HG03060 (cell line): ENCODE data around the gene DOK7.

Experiments
- ATAC-seq: cut with Tn5 transposase; IDR thresholded peaks from one replicate; pipeline ENCODE4 v1.9.1; 2021; ENCODE audit warnings: low read depth, moderate number of reproducible peaks; ENCODE audit not compliant: unreplicated experiment

Gene DOK7

DNA sequence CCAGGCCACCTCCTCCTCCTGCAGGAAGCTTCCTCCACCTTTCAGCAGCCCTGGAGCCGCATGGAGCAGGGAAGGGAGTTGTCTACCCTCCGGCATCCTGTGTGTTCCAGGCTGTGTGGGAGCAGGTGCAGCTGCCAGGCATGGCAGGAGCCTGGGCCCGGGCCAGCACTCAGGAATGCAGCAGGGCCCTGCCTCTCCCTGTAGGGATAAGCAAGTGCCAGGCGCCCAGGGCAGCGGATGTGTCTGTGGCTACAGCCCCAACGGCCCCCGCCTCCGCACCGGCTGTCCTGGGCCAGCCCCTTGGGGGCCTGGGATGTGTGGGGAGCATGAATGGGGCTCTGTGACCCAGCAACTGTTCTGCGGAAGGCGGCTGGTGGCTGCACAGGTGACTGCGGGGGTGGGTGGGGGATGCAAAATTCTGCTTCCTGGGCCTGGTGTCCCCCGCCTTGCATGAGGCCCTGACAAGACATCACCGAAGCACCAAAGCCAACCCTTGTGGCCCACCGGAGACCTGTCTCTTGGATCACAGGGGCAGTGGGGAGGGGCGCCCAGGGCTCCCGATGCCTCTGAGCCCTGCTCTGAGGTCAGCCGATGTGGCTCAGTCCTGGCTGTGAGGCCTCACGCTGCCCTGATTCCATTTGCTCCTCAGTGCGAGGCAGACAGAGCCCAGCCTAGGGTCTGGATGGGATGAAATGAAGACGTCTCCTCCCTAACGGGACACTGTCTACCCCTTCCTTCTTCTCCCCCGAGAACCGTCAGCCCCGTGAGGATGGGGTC lies 1.4 kb upstream of the DOK7 start:
- no peak for ATAC-seq

DNA sequence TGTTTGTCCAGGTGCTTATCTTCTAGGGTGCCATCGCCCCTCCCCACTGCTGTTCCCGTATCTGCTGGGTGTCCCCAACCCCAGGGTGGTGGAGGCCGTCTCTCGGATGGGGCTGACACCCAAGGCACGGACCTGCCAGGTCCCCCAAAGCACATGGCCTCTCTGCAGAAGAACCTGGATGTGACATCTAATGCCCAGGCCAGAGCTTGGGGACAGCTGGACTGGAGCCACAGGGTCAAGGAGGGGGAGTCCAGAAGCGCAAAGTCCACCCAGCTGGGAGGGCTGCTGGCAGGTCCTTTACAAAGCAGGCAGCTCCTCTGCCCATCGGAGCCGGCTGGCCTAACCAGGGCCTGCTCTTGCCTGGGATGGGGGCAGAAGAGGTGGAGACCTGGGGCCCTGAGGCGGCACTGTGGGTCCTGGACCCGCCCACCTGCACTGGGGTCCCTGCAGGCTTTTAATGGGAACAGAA lies 751 bp upstream of the DOK7 start:
- no peak for ATAC-seq

DNA sequence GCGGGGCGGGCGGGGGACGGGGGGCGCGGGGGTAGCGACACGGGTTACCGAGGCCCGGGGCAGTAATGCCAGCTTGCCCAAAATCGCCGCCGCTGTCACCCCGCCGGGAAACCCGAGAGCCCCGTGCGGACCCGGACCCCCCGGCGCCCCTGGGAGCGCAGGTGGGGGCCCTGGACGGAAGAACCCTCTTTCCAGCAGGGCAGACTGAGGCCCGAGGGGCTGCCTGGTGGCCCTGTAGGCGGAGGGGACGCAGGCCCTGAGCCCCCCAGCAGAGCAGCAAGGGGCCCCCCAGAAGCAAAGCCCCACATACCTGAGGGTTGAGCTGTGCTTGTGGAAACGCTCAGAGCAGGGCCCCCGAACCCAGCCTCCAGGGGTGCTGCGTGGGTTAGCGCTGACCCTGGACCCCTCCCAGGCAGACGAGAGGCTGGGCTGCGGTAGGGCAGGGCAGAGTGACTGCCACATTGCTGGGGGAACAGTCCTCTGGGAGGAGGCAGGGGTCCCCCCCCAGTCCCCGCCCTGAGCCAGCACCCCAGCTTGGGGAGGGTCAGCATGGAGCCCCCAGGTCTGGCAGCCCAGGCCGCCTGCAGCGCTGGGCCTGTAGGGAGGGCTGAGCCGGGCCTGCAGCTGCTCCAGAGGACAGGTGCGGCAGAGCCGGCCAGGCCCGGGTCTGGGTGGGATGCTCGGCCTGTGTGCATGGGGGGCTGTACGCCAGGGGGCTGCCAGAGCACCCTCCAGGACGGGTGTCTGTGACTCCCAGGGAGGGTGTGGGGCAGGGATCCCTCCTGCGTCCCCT lies 646 bp downstream of the DOK7 start:
- ATAC-seq: no peak

DNA sequence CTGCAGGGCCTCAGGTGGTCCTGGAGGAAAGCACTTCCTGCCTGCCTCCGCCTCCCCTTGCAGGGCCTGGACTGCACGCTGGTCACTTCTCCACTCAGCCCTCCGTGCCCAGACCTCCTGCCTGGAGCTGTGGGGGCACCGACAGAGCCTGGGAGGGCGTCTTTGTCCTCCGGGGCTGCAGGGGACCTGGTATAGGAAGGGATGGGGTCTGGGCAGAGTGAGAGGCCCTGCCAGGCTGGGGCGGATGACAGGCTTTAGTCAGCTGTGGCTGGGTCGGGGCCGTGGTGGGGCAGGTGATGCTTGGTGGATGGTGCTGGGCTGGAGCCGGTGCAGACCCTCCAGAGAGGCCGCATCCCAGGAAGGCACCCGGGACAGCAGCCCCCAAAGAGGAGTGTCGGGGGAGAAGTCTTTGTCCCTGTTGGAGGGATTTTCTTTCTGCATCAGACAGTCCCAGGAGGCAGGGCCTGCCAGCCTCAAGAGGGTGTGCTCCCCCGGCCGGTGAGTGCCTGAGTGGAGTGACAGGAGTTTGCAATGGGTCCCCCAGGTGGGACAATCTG lies 1.3 kb downstream of the DOK7 start:
- ATAC-seq: no peak

DNA sequence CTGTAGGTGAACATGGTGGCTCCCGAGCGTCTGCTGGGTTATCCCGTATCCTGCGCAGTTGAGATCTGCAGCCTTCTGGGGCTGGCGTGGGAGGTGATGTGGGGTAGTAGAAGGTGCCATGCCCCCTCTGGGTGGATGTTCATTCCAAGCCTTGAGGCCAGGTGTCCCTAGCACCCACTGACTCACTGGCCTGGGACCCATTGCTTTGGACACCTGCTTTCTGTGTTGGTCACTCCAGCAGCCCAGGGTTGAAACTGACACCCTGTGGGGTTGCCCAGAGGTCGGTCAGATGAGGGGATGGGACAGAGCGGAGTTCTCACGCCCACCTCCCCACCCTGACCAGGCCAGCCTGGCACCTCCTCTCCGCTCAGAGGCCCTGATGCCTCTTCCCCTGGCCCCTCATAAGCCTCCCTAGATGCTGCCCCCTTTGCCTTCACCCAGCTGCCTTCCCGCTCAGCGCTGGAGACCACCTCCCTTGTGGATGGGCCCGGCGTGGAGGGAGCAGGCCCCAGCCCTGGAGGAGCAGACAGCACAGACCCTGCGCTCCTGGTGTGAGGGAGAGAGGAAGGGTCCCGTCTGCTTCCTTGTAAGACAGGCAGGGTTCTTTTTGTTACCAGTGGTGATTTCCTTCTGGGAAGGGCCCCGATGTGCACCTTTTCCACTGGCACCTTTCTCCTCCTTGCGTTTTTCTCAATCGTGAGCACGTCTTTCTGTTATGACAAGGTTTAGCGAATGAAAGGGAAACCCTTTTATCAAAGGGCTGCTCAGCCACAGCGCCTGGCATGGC lies 2.0 kb downstream of the DOK7 start:
- no peak for ATAC-seq

DNA sequence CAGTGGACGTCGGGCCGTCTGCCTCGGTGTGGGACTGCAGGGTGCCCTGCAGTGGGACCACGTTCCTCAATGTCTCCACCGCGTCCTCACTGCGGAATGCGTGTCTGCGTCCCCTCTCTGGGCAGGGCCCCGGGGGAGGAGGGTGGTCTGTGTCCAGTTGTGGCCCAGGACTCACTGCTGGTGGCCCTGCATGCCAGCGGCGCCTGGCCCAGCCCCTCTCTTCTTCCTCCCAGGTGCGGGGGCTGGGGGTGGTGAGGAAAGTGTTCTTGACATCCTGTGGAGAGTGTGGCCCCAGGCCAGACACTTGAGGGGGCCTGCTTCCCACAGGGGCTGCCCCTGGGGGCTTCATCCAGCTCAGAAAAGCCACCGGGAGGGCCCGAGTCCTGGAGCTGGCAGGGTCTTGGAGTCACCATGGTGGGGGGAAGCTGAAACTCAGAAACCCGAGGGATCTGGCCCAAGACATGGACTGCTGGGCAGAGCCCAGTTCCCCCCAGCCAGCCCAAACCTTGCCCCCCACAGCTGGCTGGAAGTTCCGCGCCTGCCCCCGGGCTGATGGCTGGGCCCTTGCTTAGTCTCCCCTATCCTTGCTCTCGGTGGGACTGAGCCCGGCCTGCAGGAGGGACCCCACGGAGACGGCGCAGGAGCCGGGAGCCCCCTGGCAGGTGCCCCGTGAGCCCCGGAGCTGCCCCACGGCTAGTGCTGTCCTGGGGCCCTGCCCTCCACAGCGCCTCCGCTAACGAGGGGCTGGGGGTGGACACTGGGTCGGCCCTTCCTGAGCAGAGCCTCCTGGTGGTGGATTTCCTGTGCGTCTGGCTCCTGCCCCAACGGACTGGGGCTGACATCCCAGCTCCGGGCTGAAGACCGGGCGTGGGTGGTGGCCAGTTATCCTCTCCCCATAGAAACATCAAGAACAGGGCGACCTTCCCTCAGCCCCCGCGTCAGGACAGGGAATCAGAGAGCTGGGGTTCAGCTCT lies 2.9 kb downstream of the DOK7 start:
- ATAC-seq: no peak

DNA sequence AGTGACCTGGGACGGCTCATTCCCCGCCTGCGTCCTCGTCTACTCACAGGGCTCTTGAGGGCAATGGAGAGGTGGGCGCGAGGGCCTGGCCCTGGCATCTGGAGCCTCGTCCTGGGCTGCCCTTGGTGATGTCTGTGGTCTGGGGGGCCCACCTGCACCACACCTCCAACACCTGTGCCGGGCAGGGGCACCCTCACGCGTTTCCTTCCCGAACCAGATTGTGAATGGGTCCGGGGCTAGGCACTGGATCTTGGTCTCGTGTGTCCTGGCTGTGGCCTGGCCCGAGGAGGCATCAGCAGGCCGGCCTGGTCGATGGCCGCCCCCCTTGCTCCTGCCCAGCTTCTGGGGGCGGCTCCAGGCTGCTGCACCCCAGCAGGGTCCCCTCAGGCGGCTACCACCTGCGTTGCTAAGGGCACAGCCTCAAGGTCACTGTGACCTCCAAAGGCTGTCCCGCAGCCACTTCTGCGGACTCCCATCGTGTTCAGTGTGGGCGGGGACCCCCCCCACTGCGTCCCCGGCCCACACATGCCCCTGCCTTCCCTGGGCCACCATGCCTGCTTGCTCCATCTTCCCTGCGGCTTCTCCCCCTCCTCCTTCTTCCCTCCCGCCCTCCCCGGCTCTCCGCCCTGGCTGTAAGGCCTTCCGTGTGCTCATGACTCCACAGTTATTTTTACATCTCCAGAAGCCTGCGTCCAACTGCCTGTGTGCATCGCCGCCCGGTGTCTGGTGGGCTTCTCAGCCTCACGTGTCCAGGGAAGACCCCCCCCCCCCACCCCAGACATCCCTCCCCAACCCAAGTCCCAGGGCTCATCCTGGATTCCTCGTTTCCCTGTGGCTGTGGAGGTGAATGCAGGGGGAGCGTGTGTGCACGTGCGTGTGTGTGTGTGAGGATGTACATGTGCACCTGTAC lies 3.8 kb downstream of the DOK7 start:
- no peak for ATAC-seq

DNA sequence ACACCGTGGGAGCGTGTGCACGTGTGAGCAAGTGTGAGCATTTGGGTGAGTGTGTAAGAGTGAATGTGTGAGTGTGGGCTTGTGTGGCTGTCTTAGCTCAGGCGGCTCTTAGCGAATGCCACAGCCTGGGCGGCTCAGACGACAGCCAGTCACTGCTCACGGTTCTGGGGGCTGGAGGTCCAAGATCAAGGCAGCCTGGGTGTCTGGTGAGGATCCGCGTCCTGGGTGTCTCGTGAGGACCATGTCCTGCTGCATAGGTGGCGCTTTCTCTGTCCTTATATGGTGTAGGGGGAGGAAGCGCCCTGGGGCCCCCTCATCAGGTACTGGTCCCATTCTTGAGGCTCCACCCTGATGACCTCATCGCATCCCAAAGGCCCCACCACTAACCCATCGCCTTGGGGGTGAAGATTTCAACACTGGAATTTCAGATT lies 4.5 kb downstream of the DOK7 start:
- no peak for ATAC-seq

DNA sequence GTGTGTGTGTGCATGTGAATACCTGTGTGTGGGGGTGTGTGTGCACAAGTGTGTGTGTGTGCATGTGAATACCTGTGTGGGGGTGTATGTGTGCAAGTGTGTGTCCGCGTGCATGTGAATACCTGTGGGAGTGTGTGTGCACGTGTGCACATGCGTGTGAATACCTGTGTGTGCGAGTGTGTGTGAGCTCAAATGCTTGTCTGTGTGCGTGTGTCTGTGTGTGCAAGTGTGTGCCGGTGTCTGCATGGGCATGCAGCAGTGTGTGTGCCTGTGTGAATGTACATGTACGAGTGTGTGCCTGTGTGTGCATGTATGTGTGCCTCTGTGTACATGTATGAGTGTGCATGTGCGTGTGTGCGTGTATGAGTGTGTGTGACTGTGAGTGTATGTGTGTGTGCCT lies 5.0 kb downstream of the DOK7 start:
- no peak for ATAC-seq

DNA sequence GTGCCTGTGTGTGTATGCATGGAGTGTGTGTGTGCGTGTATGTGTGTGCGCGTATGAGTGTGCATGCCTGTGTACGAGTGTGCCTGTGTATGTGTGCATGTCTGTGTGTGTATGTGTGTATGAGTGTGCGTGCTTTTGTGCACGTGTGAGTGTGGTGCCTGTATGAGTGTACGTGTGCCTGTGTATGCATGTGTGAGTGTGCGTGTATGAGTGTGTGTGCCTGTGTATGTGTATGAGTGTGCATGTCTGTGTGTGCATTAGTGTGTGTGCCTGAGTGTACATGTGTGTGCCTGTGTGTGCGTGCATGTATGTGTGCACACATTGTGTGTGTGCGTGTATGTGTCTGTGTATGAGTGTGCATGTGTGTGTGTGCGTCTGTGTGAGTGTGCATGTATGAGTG lies 5.7 kb downstream of the DOK7 start:
- no peak for ATAC-seq

DNA sequence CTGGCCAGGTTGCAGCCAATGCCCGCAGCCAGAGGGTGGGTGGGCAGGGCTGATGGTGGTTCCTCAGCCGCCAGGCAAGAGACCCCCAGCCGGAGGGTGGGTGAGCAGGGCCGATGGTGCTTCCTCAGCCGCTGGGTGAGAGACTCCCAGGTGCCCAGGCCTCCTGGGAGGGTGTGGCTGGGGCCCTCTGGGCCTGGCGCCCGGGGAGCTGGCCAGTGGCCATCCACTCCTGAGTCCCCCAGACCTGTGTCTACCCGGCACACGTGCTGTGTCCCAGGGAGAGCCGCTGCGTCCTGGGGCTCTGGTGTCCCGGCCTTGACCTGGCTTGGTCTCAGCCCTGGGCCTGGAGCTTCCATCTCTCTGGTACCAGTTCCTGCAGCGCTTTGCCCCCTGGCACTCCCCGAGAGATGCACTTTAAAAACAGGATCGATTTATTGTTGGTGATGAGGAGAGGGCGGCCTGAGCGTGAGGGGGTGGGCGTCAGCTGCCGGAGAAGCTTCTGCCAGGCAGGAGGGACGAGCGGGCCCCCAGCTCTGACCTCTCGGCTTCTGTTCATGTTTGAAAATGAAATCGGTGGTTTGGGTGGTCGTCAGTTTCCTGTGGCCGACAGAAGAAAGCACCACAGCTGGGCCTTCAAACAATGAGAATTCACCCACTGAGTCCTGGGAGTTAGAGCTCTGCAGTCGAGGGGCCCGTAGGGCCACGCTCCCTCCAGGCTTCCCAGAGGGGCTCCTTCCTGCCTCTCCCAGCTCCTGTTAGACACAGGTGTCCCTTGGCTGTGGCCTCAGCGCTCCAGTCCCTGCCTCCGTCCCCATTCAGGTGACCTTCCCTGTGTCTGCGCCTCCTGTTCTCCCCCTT lies 6.5 kb downstream of the DOK7 start:
- no peak for ATAC-seq

DNA sequence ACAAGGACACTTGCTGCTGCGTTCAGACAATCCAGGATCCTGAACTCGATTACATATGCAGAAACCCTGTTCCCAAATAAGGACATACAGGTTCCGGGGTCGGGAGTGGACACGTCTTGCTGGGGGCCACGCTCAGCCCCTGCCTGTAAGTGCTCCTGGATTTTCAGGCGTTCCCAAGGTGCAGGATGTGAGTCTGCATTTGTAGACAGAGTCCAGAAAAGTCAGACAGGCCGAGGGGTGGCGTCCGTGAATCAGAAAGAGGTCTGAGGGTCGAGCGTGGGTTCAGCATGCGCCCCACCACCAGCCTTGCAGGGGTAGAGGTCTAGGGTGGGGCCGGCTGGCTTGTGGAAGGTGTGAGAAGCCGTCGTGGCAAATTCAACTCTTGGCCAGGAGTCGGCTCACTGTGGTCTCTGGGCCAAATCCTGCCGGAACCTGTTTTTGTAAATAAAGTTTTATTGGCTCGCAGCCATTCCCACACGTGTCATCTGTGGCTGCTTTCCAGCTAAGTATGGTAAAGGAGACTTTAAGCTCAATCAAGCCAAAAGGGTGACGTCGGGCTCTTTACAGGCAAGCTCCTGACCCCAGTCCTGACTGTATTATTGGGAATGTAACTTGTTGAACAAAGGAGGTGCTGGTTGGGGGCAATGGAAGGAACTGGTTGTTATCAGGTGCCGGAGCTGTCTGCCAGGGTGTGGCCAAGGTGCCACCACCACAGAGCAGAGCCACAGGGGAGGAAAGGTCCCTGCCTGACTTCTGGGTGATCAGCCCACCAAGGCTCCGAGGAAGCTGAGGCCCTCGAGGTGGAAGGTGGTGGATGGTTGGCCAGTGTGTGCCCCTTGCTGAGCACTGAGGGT lies 7.4 kb downstream of the DOK7 start:
- no peak for ATAC-seq

DNA sequence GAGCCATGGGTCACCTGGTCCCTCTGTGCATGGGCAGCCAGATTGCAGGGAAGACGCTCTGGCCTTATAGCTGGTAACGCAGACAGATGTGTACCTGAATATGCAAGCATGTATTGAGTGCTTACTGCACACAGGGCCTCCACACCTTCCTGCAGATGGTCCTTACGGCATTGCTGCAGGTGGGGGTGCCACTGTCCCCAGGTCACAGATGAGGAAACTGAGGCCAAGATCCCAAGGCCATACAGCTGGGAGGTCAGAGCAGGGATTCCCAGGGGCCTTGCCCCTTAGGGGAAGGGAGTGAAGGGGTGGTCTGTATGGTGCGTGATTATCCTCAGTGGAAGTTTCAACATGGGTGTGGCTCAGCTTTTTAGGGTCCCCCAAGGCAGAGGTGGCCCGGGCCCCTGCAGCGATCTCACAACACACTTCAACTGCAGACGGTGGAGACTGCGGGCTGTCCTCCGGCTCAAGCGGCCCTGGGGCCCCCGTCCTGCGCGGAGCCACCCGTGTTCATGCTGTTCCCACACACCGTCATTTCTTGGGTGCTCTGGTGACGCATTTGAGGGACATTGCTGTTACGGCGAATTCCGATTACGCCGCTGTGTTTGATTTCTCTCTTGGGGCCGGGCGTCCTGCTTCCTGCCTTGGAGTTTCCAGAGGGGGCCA lies 8.1 kb downstream of the DOK7 start:
- no peak for ATAC-seq

DNA sequence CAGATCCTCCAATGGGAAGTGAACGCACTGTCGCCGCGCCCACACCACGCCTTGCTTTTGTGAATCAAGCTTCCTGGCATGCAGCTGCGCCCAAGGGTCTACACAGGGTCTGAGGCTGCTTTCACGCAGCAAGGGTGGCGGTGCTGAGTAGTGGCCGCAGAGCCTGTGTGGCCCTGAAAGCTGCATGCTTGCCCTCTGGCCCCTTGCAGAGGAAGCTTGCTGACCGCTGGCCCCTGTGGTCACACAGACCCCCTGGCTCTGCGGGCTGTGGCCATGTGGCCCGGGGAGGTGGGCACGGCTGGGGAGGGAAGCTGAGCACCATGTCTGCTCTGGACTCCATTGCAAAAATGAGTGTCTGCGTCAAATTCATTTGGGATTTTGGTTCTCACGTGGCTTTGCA lies 8.8 kb downstream of the DOK7 start:
- ATAC-seq: no peak

DNA sequence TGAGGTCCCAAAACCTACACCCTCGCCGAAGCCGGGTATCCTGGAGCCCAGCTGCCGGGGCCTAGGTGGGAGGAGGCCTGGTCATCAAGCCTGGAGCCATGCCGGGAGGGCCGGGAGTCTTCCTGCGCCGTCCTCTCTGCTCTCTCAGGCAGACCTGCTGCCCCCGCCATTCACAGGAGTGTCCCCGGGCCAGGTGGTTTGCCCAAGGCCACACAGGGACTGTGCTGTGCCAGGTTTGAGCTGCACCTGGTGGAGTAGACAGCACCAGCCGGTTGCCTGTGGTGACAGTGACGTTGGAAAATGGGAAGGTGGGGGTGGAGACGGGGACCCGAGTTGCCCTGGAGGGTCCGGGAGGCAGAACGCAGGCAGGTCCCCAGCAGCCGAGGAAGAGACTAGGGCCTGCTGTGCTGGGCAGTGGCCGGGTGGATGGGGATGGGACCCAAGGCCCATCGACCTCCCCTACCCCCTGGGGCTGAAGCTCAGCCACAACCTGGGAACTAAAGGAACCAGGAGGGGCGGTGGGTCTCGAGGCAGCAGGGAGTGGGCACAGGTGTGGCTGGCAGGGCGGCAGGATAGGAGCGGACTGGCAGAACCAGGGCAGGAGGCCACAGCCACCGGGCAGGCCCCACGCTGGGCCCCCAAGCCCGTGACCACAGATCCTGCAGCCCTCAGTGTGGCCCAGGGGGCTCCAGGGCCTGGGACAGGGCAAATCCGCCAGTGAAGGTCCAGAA lies 9.5 kb downstream of the DOK7 start:
- ATAC-seq: no peak
